ENCODE measurements around the gene SLC38A10.
"Not testable (repeated sequence)": the region's sequence is repeated elsewhere in the genome, so short reads cannot be mapped to it uniquely, and the experiment has no call there.

SLC38A10 gene

DNA sequence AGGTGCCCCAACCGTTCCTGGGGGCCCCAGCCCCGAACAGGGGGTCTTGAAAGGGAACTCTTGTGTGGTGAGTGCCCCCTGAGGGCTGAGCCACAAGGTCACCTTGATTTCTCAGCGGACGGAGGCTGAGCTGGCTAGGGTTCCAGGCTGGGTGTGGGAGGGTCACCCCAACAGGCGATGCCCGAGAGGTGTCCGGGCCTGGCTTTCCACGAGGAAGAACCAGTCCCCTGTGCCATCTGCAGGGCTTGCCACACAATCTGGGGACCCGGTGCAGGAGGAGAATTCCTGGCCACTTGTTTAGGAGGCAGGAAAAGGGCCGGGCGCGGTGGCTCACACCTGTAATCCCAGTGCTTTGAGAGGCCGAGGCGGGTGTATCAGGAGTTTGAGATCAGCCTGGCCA is 16.8 kb upstream of the SLC38A10 start:
- no peak overlapping the region for H3K4me3 ChIP-seq (replicated peaks; ENCODE audit: low read depth, low read length)
- no peak for TF ChIP-seq CTCF (IDR thresholded peaks at IDR 0.05; ENCODE audit: low read depth, low read length, missing control alignments)

DNA sequence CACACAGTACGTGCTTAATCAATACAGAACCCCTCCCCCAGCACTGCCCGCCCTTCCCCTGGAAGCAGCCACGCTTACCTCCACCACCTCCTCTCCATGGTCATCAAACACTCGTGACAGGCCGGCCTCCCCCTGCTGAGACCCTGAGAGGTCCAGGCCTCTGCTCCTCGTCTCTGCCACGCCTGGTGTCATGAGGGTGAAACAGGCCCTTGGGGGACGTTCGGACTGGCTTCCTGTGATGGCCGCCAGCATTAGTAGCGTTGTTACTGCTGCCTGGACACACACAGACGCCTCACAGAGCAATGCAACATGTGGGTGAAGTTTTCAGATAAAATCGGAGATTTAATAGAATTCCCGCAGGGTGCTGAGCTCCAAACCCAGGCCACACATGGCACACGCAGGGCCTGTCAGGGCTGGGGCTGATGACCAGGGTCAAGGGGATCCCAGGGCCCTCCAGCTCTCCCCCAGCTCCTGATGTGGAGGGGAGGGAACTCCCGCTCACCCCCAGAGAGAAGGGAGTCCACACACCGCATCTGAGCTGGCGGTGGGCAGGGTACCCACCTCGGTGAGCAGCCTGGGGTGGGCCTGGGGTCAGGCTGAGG is 15.9 kb upstream of the SLC38A10 start:
- TF ChIP-seq CTCF (IDR thresholded peaks at IDR 0.05; ENCODE audit: low read depth, low read length, missing control alignments) = no peak
- no peak for DNase-seq (ENCODE audit: extremely low read depth, low read depth)
- no peak overlapping the region for H3K4me3 ChIP-seq (replicated peaks; ENCODE audit: low read depth, low read length)

More for the DNA sequence above, 16.8 kb upstream of the SLC38A10 start:
- no peak for DNase-seq (ENCODE audit: extremely low read depth, low read depth)

GRCh38 chr17:81309859-81310839 is 15.0 kb upstream of the SLC38A10 start:
- no peak for DNase-seq (ENCODE audit: extremely low read depth, low read depth)
- no peak overlapping the region for H3K4me3 ChIP-seq (replicated peaks; ENCODE audit: low read depth, low read length)
- no peak for TF ChIP-seq CTCF (IDR thresholded peaks at IDR 0.05; ENCODE audit: low read depth, low read length, missing control alignments)

GRCh38 chr17:81309140-81309858 is 14.2 kb upstream of the SLC38A10 start:
- no peak overlapping the region for H3K4me3 ChIP-seq (replicated peaks; ENCODE audit: low read depth, low read length)

DNA sequence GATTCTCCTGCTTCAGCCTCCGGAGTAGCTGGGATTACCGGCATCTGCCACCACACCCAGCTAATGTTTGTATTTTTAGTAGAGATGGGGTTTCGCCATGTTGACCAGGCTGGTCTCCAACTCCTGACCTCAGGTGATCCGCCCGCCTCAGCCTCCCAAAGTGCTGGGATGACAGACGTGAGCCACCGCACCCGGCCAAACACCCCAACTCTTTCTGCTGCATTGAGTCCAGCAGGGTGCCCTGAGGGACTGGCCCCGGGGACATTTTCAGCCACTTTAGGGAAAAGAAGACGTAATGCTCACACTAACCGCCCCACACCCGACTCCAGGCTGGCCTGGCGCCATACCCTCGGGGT is 13.7 kb upstream of the SLC38A10 start:
- H3K4me3 ChIP-seq (replicated peaks; ENCODE audit: low read depth, low read length); DNase-seq (ENCODE audit: extremely low read depth, low read depth): not testable (repeated sequence)

More at GRCh38 chr17:81309140-81309858, 14.2 kb upstream of the SLC38A10 start:
- TF ChIP-seq CTCF (IDR thresholded peaks at IDR 0.05; ENCODE audit: low read depth, low read length, missing control alignments) = peak; percentile 56
- no peak for DNase-seq (ENCODE audit: extremely low read depth, low read depth)

- no peak overlapping the region for H3K4me3 ChIP-seq (replicated peaks; ENCODE audit: low read depth, low read length)
- no peak for DNase-seq (ENCODE audit: extremely low read depth, low read depth)
- no peak for TF ChIP-seq CTCF (IDR thresholded peaks at IDR 0.05; ENCODE audit: low read depth, low read length, missing control alignments)
Measured at GRCh38 chr17:81307636-81308560, 12.8 kb upstream of the SLC38A10 start.

Data from HFF-Myc (cell line).